GM23338 (cell line): ENCODE measurements around the gene KLHL26. TPM values are rescaled to one million over a fixed set of nuclear protein-coding genes. Genes with fewer than 3 reads are reported as not detected.

Experiments
- ATAC-seq: fragments of 200-7000 bp; cut with Tn5 transposase; 3 replicates; pipeline ENCODE4 v1.9.1; 2020
- DNase-seq: peaks from one replicate; pipeline ENCODE4 v3.0.0-alpha.2; 2015; ENCODE audit warnings: low spot score
- H2AFZ ChIP-seq: fragments of 200-600 bp; sonication (generic); 2 replicates; pipeline ENCODE4 v1.8.0; 2016; ENCODE audit warnings: antibody characterized with exemption, mild to moderate bottlenecking, moderate library complexity
- H3F3A ChIP-seq: fragments of 200-600 bp; sonication (generic); replicated peaks from 2 replicates; pipeline ENCODE4 v1.8.0; 2017; ENCODE audit warnings: antibody characterized with exemption, mixed run types, low read depth
- H3K27ac ChIP-seq: fragments of 200-600 bp; sonication (generic); 2 replicates; pipeline ENCODE4 v1.6.1; 2016; ENCODE audit warnings: low read depth
- H3K27me3 ChIP-seq: fragments of 200-600 bp; sonication (generic); 2 replicates; pipeline ENCODE4 v1.8.0; 2016; ENCODE audit warnings: mild to moderate bottlenecking, mixed run types, moderate library complexity; ENCODE audit not compliant: insufficient read depth
- H3K36me3 ChIP-seq: fragments of 200-600 bp; sonication (generic); 2 replicates; pipeline ENCODE4 v1.8.0; 2016; ENCODE audit warnings: mild to moderate bottlenecking; ENCODE audit not compliant: insufficient read depth
- H3K4me1 ChIP-seq: fragments of 200-600 bp; sonication (generic); 2 replicates; pipeline ENCODE4 v1.8.0; 2016; ENCODE audit warnings: mild to moderate bottlenecking, moderate library complexity; ENCODE audit not compliant: insufficient read depth
- H3K4me2 ChIP-seq: fragments of 200-600 bp; sonication (generic); 2 replicates; pipeline ENCODE4 v1.7.1; 2017; ENCODE audit warnings: mixed run types
- H3K4me3 ChIP-seq: fragments of 200-600 bp; sonication (generic); 2 replicates; pipeline ENCODE4 v1.6.1; 2016; ENCODE audit warnings: mixed run types
- H3K79me2 ChIP-seq: fragments of 200-600 bp; sonication (generic); replicated peaks from 2 replicates; pipeline ENCODE4 v1.8.0; 2017; ENCODE audit warnings: mild to moderate bottlenecking; ENCODE audit not compliant: insufficient read depth
- H3K9me2 ChIP-seq: fragments of 200-600 bp; sonication (generic); 2 replicates; pipeline ENCODE4 v1.8.0; 2017; ENCODE audit not compliant: insufficient read depth
- H4K20me1 ChIP-seq: fragments of 200-600 bp; sonication (generic); replicated peaks from 2 replicates; pipeline ENCODE4 v1.8.0; 2017; ENCODE audit warnings: mild to moderate bottlenecking; ENCODE audit not compliant: insufficient read depth
- H3K27ac Mint-ChIP-seq: 2 replicates; pipeline ENCODE4 v1.8.0; 2020; ENCODE audit warnings: inconsistent platforms, mild to moderate bottlenecking, moderate library complexity, mixed read lengths
- H3K27me3 Mint-ChIP-seq: 3 replicates; pipeline ENCODE4 v1.8.0; 2022; ENCODE audit warnings: low read depth, mild to moderate bottlenecking, moderate library complexity, mixed read lengths, inconsistent platforms; ENCODE audit not compliant: insufficient read depth, poor library complexity
- H3K36me3 Mint-ChIP-seq: 3 replicates; pipeline ENCODE4 v1.8.0; 2021; ENCODE audit warnings: low read depth, mild to moderate bottlenecking, inconsistent platforms, moderate library complexity, mixed read lengths
- H3K4me1 Mint-ChIP-seq: 3 replicates; pipeline ENCODE4 v1.8.0; 2020; ENCODE audit warnings: mild to moderate bottlenecking, inconsistent platforms, mixed read lengths
- H3K4me3 Mint-ChIP-seq: 3 replicates; pipeline ENCODE4 v1.8.0; 2021; ENCODE audit warnings: moderate library complexity, mild to moderate bottlenecking, inconsistent platforms, mixed read lengths
- H3K9me3 Mint-ChIP-seq: 3 replicates; pipeline ENCODE4 v1.8.0; 2020; ENCODE audit warnings: moderate library complexity, mild to moderate bottlenecking, inconsistent platforms, mixed read lengths
- CREB1 ChIP-seq: fragments of 250-450 bp; sonication (Bioruptor Pico); IDR thresholded peaks from 2 replicates; pipeline ENCODE4 v1.5.0; 2020; ENCODE audit warnings: low read depth, mild to moderate bottlenecking, moderate library complexity
- EZH2 ChIP-seq: fragments of 200-600 bp; sonication (generic); IDR thresholded peaks from one replicate; pipeline ENCODE4 v1.8.0; 2017; ENCODE audit warnings: antibody characterized with exemption, mild to moderate bottlenecking, low read depth; ENCODE audit not compliant: unreplicated experiment
- EZH2phosphoT487 ChIP-seq: fragments of 200-600 bp; sonication (generic); IDR thresholded peaks from one replicate; pipeline ENCODE4 v1.8.1; 2018; ENCODE audit warnings: antibody characterized with exemption; ENCODE audit not compliant: unreplicated experiment
- JUNB ChIP-seq: IDR thresholded peaks from one replicate; pipeline ENCODE4 v1.6.1; 2016; ENCODE audit warnings: antibody characterized with exemption; ENCODE audit not compliant: unreplicated experiment
- NANOG ChIP-seq: IDR thresholded peaks from 2 replicates; pipeline ENCODE4 v1.6.1; 2016; ENCODE audit warnings: antibody characterized with exemption, borderline replicate concordance
- POLR2AphosphoS5 ChIP-seq: IDR thresholded peaks from 2 replicates; pipeline ENCODE4 v1.6.1; 2016; ENCODE audit warnings: antibody characterized with exemption, low read depth
- STAT1 ChIP-seq: IDR thresholded peaks from one replicate; pipeline ENCODE4 v1.6.1; 2016; ENCODE audit warnings: antibody characterized with exemption; ENCODE audit not compliant: unreplicated experiment
- ZNF114 ChIP-seq: fragments of 250-450 bp; sonication (Bioruptor Pico); IDR thresholded peaks from 2 replicates; pipeline ENCODE4 v1.5.0; 2020; ENCODE audit warnings: mild to moderate bottlenecking, moderate library complexity
- ZNF331 ChIP-seq: fragments of 250-450 bp; sonication (Bioruptor Pico); IDR thresholded peaks from 2 replicates; pipeline ENCODE4 v1.5.0; 2020; ENCODE audit warnings: low read depth, mild to moderate bottlenecking, moderate library complexity
- polyA plus RNA-seq: library from polyadenylated mRNA; unstranded; fragments of >200 nt; fragmentation: Nextera tagmentation; extraction: Ambion mirVana; gene quantifications from 2 replicates; pipeline ENCODE4 v1.2.1, GENCODE V29; 2016
- total RNA-seq: library from RNA; depleted of rRNA; stranded (reverse); fragments of >200 nt; shearing (Covaris generic); gene quantifications from 2 replicates; pipeline ENCODE4 v1.2.3, GENCODE V29; 2014
- TF ChIP-seq, protein P1 (sequence below), 2 experiments: fragments of 200-600 bp in 1 of 2; sonication (generic) in 1 of 2; conservative IDR thresholded peaks; 2 replicates each; pipeline versions ENCODE4 v1.5.1 to v1.6.1; 2016 to 2017; ENCODE audit warnings: antibody characterized with exemption in 2 of 2, low read depth in 2 of 2, mild to moderate bottlenecking in 2 of 2, moderate library complexity in 1 of 2
- TF ChIP-seq, protein P2 (sequence below): fragments of 250-450 bp; sonication (Bioruptor Pico); IDR thresholded peaks from 2 replicates; pipeline ENCODE4 v1.5.0; 2020; ENCODE audit warnings: mild to moderate bottlenecking, moderate library complexity
- TF ChIP-seq, protein P3 (sequence below): IDR thresholded peaks from 2 replicates; pipeline ENCODE4 v1.6.1; 2016; ENCODE audit warnings: antibody characterized with exemption
- TF ChIP-seq, protein P4 (sequence below): IDR thresholded peaks from one replicate; pipeline ENCODE4 v1.6.1; 2018; ENCODE audit warnings: antibody characterized with exemption; ENCODE audit not compliant: unreplicated experiment

KLHL26 gene
- total and polyA plus RNA-seq, 2 experiments from 2014 or later = 3.6 to 11.2 TPM

DNA sequence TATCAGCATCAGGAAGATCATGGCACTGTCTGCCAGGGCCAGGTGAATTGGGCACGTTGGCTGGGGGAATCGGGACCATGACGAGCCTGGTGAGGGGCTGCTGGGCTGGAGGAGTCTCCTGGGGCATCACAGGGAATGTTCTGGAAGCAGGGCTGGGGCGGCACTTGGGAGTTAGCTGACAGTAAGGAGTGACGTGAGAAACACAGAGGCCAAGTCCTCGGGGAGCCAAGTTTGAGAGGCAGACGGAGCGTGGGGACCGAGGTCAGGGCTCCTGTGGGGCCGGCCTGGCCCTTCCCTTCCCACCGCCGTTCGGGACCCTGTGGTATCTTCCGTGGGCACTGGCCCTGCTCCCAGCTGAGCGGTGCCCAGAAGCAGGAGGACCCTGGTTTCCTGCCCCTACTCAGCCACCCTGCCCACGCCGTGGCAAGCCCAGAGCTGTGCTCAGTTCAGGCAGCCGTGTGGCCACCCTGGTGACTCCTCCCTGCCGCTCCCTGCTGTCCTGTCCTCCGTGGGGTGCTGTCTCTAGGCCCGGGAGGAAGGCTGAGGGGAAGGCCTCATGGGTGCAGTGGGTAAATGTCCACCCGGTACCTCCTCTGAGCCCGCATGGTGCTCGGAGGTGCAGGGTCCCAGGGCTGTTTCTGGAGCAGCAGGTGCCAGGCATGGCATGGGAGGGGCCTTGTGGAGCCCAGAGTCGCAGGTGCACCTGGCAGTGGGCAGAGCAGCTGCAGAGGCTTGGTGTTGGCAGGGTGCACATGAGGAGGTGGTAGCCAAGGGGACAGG, 71.8 kb downstream of the KLHL26 start:
- Histone ChIP-seq H3K4me3 (no peak overlapping the region), H3K4me2 (no peak overlapping the region), H3K36me3 (no peaks in the 10 kb centered on the region), H3K4me1 (peaks cover 10% of the 10 kb centered on the region; the same call in 1 of the 2 replicates), H3K27ac (no peak overlapping the region), H3K9me2 (no peaks in the 10 kb centered on the region), H3K27me3 (no peaks in the 10 kb centered on the region), H3F3A (no peaks in the 10 kb centered on the region), H3K79me2 (peaks cover 32% of the 10 kb centered on the region), H4K20me1 (peaks cover 33% of the 10 kb centered on the region), H2AFZ (no peak overlapping the region)
- H3K4me3 Mint-ChIP-seq = no peak overlapping the region
- peaks cover 8% of the 10 kb centered on the region for H3K27me3 Mint-ChIP-seq
- H3K4me1 Mint-ChIP-seq = peaks cover 15% of the 10 kb centered on the region
- no peaks in the 10 kb centered on the region for H3K36me3 Mint-ChIP-seq
- ATAC-seq (no peak), DNase-seq (no peak)
- H3K27ac Mint-ChIP-seq = no peak overlapping the region
- H3K9me3 Mint-ChIP-seq = no peaks in the 10 kb centered on the region
- TF ChIP-seq POLR2AphosphoS5 (no peak), CREB1 (no peak), NANOG (no peak), EZH2phosphoT487 (no peak), ZNF331 (CRISPR knock-in tag) (no peak), STAT1 (no peak), EZH2 (no peak), JUNB (no peak), ZNF114 (CRISPR knock-in tag) (no peak)
- TF ChIP-seq, protein P1, sequence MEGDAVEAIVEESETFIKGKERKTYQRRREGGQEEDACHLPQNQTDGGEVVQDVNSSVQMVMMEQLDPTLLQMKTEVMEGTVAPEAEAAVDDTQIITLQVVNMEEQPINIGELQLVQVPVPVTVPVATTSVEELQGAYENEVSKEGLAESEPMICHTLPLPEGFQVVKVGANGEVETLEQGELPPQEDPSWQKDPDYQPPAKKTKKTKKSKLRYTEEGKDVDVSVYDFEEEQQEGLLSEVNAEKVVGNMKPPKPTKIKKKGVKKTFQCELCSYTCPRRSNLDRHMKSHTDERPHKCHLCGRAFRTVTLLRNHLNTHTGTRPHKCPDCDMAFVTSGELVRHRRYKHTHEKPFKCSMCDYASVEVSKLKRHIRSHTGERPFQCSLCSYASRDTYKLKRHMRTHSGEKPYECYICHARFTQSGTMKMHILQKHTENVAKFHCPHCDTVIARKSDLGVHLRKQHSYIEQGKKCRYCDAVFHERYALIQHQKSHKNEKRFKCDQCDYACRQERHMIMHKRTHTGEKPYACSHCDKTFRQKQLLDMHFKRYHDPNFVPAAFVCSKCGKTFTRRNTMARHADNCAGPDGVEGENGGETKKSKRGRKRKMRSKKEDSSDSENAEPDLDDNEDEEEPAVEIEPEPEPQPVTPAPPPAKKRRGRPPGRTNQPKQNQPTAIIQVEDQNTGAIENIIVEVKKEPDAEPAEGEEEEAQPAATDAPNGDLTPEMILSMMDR (conservative IDR thresholded peaks at IDR 0.05; ENCODE audit: low read depth in 2 of 2) = no peak
- TF ChIP-seq, protein P2, sequence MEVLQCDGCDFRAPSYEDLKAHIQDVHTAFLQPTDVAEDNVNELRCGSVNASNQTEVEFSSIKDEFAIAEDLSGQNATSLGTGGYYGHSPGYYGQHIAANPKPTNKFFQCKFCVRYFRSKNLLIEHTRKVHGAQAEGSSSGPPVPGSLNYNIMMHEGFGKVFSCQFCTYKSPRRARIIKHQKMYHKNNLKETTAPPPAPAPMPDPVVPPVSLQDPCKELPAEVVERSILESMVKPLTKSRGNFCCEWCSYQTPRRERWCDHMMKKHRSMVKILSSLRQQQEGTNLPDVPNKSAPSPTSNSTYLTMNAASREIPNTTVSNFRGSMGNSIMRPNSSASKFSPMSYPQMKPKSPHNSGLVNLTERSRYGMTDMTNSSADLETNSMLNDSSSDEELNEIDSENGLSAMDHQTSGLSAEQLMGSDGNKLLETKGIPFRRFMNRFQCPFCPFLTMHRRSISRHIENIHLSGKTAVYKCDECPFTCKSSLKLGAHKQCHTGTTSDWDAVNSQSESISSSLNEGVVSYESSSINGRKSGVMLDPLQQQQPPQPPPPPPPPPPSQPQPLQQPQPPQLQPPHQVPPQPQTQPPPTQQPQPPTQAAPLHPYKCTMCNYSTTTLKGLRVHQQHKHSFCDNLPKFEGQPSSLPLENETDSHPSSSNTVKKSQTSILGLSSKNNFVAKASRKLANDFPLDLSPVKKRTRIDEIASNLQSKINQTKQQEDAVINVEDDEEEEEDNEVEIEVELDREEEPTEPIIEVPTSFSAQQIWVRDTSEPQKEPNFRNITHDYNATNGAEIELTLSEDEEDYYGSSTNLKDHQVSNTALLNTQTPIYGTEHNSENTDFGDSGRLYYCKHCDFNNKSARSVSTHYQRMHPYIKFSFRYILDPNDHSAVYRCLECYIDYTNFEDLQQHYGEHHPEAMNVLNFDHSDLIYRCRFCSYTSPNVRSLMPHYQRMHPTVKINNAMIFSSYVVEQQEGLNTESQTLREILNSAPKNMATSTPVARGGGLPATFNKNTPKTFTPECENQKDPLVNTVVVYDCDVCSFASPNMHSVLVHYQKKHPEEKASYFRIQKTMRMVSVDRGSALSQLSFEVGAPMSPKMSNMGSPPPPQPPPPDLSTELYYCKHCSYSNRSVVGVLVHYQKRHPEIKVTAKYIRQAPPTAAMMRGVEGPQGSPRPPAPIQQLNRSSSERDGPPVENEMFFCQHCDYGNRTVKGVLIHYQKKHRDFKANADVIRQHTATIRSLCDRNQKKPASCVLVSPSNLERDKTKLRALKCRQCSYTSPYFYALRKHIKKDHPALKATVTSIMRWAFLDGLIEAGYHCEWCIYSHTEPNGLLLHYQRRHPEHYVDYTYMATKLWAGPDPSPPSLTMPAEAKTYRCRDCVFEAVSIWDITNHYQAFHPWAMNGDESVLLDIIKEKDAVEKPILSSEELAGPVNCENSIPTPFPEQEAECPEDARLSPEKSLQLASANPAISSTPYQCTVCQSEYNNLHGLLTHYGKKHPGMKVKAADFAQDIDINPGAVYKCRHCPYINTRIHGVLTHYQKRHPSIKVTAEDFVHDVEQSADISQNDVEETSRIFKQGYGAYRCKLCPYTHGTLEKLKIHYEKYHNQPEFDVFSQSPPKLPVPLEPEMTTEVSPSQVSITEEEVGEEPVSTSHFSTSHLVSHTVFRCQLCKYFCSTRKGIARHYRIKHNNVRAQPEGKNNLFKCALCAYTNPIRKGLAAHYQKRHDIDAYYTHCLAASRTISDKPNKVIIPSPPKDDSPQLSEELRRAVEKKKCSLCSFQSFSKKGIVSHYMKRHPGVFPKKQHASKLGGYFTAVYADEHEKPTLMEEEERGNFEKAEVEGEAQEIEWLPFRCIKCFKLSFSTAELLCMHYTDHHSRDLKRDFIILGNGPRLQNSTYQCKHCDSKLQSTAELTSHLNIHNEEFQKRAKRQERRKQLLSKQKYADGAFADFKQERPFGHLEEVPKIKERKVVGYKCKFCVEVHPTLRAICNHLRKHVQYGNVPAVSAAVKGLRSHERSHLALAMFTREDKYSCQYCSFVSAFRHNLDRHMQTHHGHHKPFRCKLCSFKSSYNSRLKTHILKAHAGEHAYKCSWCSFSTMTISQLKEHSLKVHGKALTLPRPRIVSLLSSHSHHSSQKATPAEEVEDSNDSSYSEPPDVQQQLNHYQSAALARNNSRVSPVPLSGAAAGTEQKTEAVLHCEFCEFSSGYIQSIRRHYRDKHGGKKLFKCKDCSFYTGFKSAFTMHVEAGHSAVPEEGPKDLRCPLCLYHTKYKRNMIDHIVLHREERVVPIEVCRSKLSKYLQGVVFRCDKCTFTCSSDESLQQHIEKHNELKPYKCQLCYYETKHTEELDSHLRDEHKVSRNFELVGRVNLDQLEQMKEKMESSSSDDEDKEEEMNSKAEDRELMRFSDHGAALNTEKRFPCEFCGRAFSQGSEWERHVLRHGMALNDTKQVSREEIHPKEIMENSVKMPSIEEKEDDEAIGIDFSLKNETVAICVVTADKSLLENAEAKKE (CRISPR knock-in tag) = no peak
- TF ChIP-seq, protein P3, sequence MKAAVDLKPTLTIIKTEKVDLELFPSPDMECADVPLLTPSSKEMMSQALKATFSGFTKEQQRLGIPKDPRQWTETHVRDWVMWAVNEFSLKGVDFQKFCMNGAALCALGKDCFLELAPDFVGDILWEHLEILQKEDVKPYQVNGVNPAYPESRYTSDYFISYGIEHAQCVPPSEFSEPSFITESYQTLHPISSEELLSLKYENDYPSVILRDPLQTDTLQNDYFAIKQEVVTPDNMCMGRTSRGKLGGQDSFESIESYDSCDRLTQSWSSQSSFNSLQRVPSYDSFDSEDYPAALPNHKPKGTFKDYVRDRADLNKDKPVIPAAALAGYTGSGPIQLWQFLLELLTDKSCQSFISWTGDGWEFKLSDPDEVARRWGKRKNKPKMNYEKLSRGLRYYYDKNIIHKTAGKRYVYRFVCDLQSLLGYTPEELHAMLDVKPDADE = no peak
- TF ChIP-seq, protein P4, sequence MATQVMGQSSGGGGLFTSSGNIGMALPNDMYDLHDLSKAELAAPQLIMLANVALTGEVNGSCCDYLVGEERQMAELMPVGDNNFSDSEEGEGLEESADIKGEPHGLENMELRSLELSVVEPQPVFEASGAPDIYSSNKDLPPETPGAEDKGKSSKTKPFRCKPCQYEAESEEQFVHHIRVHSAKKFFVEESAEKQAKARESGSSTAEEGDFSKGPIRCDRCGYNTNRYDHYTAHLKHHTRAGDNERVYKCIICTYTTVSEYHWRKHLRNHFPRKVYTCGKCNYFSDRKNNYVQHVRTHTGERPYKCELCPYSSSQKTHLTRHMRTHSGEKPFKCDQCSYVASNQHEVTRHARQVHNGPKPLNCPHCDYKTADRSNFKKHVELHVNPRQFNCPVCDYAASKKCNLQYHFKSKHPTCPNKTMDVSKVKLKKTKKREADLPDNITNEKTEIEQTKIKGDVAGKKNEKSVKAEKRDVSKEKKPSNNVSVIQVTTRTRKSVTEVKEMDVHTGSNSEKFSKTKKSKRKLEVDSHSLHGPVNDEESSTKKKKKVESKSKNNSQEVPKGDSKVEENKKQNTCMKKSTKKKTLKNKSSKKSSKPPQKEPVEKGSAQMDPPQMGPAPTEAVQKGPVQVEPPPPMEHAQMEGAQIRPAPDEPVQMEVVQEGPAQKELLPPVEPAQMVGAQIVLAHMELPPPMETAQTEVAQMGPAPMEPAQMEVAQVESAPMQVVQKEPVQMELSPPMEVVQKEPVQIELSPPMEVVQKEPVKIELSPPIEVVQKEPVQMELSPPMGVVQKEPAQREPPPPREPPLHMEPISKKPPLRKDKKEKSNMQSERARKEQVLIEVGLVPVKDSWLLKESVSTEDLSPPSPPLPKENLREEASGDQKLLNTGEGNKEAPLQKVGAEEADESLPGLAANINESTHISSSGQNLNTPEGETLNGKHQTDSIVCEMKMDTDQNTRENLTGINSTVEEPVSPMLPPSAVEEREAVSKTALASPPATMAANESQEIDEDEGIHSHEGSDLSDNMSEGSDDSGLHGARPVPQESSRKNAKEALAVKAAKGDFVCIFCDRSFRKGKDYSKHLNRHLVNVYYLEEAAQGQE = no peak
